HEK293 (cell line): ENCODE results near the gene PEX16.
A peak's percentile ranks its signal among the peaks of the same experiment; 100 is the strongest.

Source experiments
- CTCF ChIA-PET: fragments of 350-600 bp; formaldehyde crosslinking; extraction: SDS; loops from one replicate; lab custom pipeline; 2021; ENCODE audit warnings: antibody characterized with exemption; lab: Yijun Ruan, JAX
- POLR2A ChIA-PET: fragments of 300-600 bp; formaldehyde crosslinking; extraction: SDS; loops from one replicate; lab custom pipeline; 2020; ENCODE audit warnings: antibody characterized with exemption, inconsistent platforms; lab: Yijun Ruan, JAX
- H3K27ac ChIP-seq: fragments of 200-500 bp; sonication (Bioruptor generic); 2 replicates; pipeline ENCODE4 v1.5.1; 2014; ENCODE audit warnings: low read depth, low read length, control low read depth, inconsistent platforms; ENCODE audit errors: extremely low read depth
- H3K36me3 ChIP-seq, 2 experiments: fragments of 200-500 bp in 1 of 2; sonication (Bioruptor generic) in 1 of 2; 1 replicate in 1 of 2; 2 replicates in 1 of 2; pipeline ENCODE4 v1.5.1; 2014 to 2017; ENCODE audit warnings: inconsistent platforms in 2 of 2, low read length in 2 of 2; ENCODE audit not compliant: control insufficient read depth in 2 of 2, insufficient read depth in 1 of 2
- H3K4me1 ChIP-seq: fragments of 200-500 bp; sonication (Bioruptor generic); 2 replicates; pipeline ENCODE4 v1.5.1; 2014; ENCODE audit warnings: mild to moderate bottlenecking, low read length, inconsistent platforms; ENCODE audit not compliant: control insufficient read depth, insufficient read depth
- H3K4me3 ChIP-seq: 2 replicates; pipeline ENCODE4 v1.5.1; 2011; ENCODE audit warnings: low read depth, mild to moderate bottlenecking, control low read depth, low read length, moderate library complexity
- H3K9me3 ChIP-seq: fragments of 200-500 bp; sonication (Bioruptor generic); 2 replicates; pipeline ENCODE4 v1.5.1; 2014; ENCODE audit warnings: low read depth, low read length, inconsistent platforms; ENCODE audit not compliant: control insufficient read depth, insufficient read depth
- GLI4 ChIP-seq: fragments of 450-650 bp; formaldehyde crosslinking; IDR thresholded peaks from 2 replicates; pipeline ENCODE4 v1.5.1; 2016; ENCODE audit warnings: missing biosample characterization, missing genetic modification characterization
- MEIS1 ChIP-seq: sonication (generic); formaldehyde crosslinking; IDR thresholded peaks from 2 replicates; pipeline ENCODE4 v1.8.1; 2022; ENCODE audit warnings: missing genetic modification reagents, mild to moderate bottlenecking, borderline replicate concordance
- SP3 ChIP-seq: fragments of 450-650 bp; formaldehyde crosslinking; IDR thresholded peaks from 2 replicates; pipeline ENCODE4 v1.5.1; 2016; ENCODE audit warnings: missing biosample characterization, missing genetic modification characterization
- ZIC2 ChIP-seq: fragments of 450-650 bp; formaldehyde crosslinking; IDR thresholded peaks from 2 replicates; pipeline ENCODE4 v1.5.1; 2016; ENCODE audit warnings: missing biosample characterization, missing genetic modification characterization
- ZNF335 ChIP-seq: fragments of 450-650 bp; formaldehyde crosslinking; conservative IDR thresholded peaks from 2 replicates; pipeline ENCODE4 v1.5.1; 2016; ENCODE audit warnings: missing biosample characterization, missing genetic modification characterization
- ZNF449 ChIP-seq: fragments of 450-650 bp; formaldehyde crosslinking; IDR thresholded peaks from 2 replicates; pipeline ENCODE4 v1.5.1; 2017; ENCODE audit warnings: missing biosample characterization, mild to moderate bottlenecking, missing genetic modification characterization, moderate library complexity
- ZNF558 ChIP-seq: fragments of 450-650 bp; formaldehyde crosslinking; IDR thresholded peaks from 2 replicates; pipeline ENCODE4 v1.5.1; 2016; ENCODE audit warnings: missing biosample characterization, missing genetic modification characterization
- ZNF571 ChIP-seq: fragments of 450-650 bp; formaldehyde crosslinking; IDR thresholded peaks from 2 replicates; pipeline ENCODE4 v1.5.0; 2017; ENCODE audit warnings: missing biosample characterization, missing genetic modification characterization
- ZNF664 ChIP-seq: fragments of 450-650 bp; formaldehyde crosslinking; IDR thresholded peaks from 2 replicates; pipeline ENCODE4 v1.5.1; 2016; ENCODE audit warnings: missing biosample characterization, missing genetic modification characterization
- ZSCAN30 ChIP-seq: fragments of 450-650 bp; IDR thresholded peaks from 2 replicates; pipeline ENCODE4 v1.5.1; 2018; ENCODE audit warnings: missing biosample characterization, mild to moderate bottlenecking, missing genetic modification characterization, moderate library complexity
- TF ChIP-seq, protein P1 (sequence below): fragments of 450-650 bp; formaldehyde crosslinking; IDR thresholded peaks from 2 replicates; pipeline ENCODE4 v1.5.1; 2016; ENCODE audit warnings: missing biosample characterization, missing genetic modification characterization

PEX16 gene

GRCh38 chr11:45920531-45921477 is 3.1 kb upstream of the PEX16 start:
- H3K27ac ChIP-seq: no peak overlapping the region
- H3K9me3 ChIP-seq: no peaks in the 10 kb centered on the region
- ChIA-PET CTCF (interaction anchor here (0.7 kb wide), 1 partner anchor 1304 kb away, joined by 3 read pairs; no protein-coding TSS in a partner anchor), POLR2A (no interaction called here)
- H3K4me3 ChIP-seq: no peak overlapping the region
- TF ChIP-seq, protein P1, sequence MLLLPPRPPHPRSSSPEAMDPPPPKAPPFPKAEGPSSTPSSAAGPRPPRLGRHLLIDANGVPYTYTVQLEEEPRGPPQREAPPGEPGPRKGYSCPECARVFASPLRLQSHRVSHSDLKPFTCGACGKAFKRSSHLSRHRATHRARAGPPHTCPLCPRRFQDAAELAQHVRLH (tag by site-specific recombination): no peak
- TF ChIP-seq ZIC2 (peak; percentile 51), GLI4 (tag by site-specific recombination) (no peak)
- TF ChIP-seq, all 188 proteins: peak for 1
- no peaks in the 10 kb centered on the region; the same call in 1 of the 2 replicates for H3K4me1 ChIP-seq
- H3K36me3 ChIP-seq: peaks cover 0 to 6% of the 10 kb centered on the region in 2 experiments; a peak in 1 of 3 replicates

- Histone ChIP-seq H3K36me3 (peaks cover 0 to 14% of the 10 kb centered on the region in 2 experiments; a peak in 1 of 3 replicates), H3K4me3 (no peak overlapping the region), H3K27ac (no peak overlapping the region), H3K4me1 (no peaks in the 10 kb centered on the region; the same call in 1 of the 2 replicates), H3K9me3 (no peaks in the 10 kb centered on the region)
- TF ChIP-seq ZNF335 (tag by site-specific recombination): peak; percentile 29; the same call in 1 of the 2 replicates
- TF ChIP-seq MEIS1 (CRISPR knock-in tag): no peak
- TF ChIP-seq ZNF571: no peak
- 0 out of 2 replicates have a peak, but pooled peaks have one; percentile 18 for TF ChIP-seq ZNF449
- CTCF ChIA-PET: interaction anchor here (0.9 kb wide), 1 partner anchor 86 kb away, joined by 3 read pairs; no protein-coding TSS in a partner anchor
- POLR2A ChIA-PET: no interaction called here
Observed at GRCh38 chr11:45919806-45920530, 2.3 kb upstream of the PEX16 start.

- ChIA-PET POLR2A (interaction anchor here (1.3 to 1.4 kb wide), 2 partner anchors 10 to 72 kb away, joined by 6 to 10 read pairs; partner anchors contain the start of gene CRY2), CTCF (interaction anchor here (0.9 to 1.5 kb wide), 3 partner anchors 11 to 87 kb away, joined by 3 read pairs; no protein-coding TSS in a partner anchor)
- Histone ChIP-seq H3K36me3 (peaks cover 0 to 22% of the 10 kb centered on the region in 2 experiments; a peak in 1 of 3 replicates), H3K9me3 (no peaks in the 10 kb centered on the region), H3K4me1 (no peaks in the 10 kb centered on the region; the same call in 1 of the 2 replicates), H3K27ac (peak overlapping the region; percentile 46; the same call in 1 of the 2 replicates)
- TF ChIP-seq ZNF449 (no peak), ZSCAN30 (no peak), ZNF664 (tag by site-specific recombination) (peak; percentile 42; the same call in 1 of the 2 replicates), ZNF558 (no peak), SP3 (tag by site-specific recombination) (0 out of 2 replicates have a peak, but pooled peaks have one; percentile 0)
- TF ChIP-seq, all 188 proteins: peak for 2
- no peak overlapping the region for H3K4me3 ChIP-seq
Observed at GRCh38 chr11:45918962-45919675, 1.4 kb upstream of the PEX16 start.
